Measurements from ENCODE around the gene PSG4.
"Not testable (repeated sequence)": the region's sequence is repeated elsewhere in the genome, so short reads cannot be mapped to it uniquely, and the experiment has no call there.

DNA sequence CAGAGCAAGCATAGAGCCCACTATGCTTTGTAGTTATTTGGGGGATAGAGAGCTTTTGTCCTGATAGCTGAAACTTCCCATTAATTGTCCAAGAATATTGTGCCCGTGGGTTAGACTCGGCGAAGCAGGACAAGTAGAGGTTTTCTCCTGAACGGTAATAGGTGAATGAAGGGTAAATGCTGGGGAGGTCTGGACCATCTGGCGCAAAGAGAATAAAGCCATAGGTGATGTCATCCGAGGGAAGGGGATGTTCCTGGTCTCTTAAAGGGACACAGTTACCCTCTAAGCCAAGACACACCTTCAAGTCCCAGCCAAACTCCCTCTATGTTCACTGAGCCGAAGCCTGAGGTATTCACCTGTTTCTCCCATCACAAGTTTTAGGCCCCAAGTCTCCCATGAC lies 11.0 kb downstream of the PSG4 start:
- not testable (repeated sequence) for TF ChIP-seq EZH2 (IDR thresholded peaks at IDR 0.05; ENCODE audit: low read depth, unreplicated experiment); EZH2phosphoT487 (IDR thresholded peaks at IDR 0.05; ENCODE audit: unreplicated experiment)
- TF ChIP-seq, protein P1, sequence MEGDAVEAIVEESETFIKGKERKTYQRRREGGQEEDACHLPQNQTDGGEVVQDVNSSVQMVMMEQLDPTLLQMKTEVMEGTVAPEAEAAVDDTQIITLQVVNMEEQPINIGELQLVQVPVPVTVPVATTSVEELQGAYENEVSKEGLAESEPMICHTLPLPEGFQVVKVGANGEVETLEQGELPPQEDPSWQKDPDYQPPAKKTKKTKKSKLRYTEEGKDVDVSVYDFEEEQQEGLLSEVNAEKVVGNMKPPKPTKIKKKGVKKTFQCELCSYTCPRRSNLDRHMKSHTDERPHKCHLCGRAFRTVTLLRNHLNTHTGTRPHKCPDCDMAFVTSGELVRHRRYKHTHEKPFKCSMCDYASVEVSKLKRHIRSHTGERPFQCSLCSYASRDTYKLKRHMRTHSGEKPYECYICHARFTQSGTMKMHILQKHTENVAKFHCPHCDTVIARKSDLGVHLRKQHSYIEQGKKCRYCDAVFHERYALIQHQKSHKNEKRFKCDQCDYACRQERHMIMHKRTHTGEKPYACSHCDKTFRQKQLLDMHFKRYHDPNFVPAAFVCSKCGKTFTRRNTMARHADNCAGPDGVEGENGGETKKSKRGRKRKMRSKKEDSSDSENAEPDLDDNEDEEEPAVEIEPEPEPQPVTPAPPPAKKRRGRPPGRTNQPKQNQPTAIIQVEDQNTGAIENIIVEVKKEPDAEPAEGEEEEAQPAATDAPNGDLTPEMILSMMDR (conservative IDR thresholded peaks at IDR 0.05; ENCODE audit: low read depth in 2 of 2), result not testable (repeated sequence)

Data from GM23338 (cell line).